Urinary bladder (tissue), 4 donors: ENCODE results near the gene YTHDF1. TPM values are rescaled to one million over a fixed set of nuclear protein-coding genes. Genes with fewer than 3 reads are reported as not detected.

ENCODE experiments used
- DNase-seq: peaks from one replicate; pipeline ENCODE4 v3.0.0-alpha.2; 2015; ENCODE audit errors: extremely low spot score
- H3K27ac ChIP-seq: one replicate; pipeline ENCODE4 v1.5.1; 2013; ENCODE audit warnings: low read depth, mild to moderate bottlenecking, moderate library complexity
- H3K36me3 ChIP-seq: one replicate; pipeline ENCODE4 v1.6.1; 2013; ENCODE audit warnings: mild to moderate bottlenecking, moderate library complexity; ENCODE audit not compliant: insufficient read depth
- H3K4me1 ChIP-seq: one replicate; pipeline ENCODE4 v1.6.1; 2013; ENCODE audit warnings: mild to moderate bottlenecking, moderate library complexity; ENCODE audit not compliant: insufficient read depth
- H3K4me3 ChIP-seq: one replicate; pipeline ENCODE4 v1.5.1; 2013; ENCODE audit warnings: low read depth, low read length
- WGBS: extraction: QIAGEN DNeasy Blood & Tissue Kit; methylation state at CpG from one replicate; pipeline ENCODE4 v1.1.7; 2013; 5-methylcytosine and 5-hydroxymethylcytosine counted together
- polyA plus RNA-seq: library from polyadenylated mRNA; stranded (reverse); fragments of 200-250 nt; gene quantifications from one replicate; pipeline ENCODE4 v1.2.3, GENCODE V29; 2013
- small RNA-seq: library from RNA; depleted of rRNA; stranded (forward); fragments of <200 nt; gene quantifications from one replicate; pipeline ENCODE3, GENCODE V24; 2014
- total RNA-seq: library from RNA; depleted of rRNA; stranded (reverse); fragments of >200 nt; gene quantifications from one replicate; pipeline ENCODE4 v1.2.3, GENCODE V29; 2014
- donor health status: healthy with polysubstance abuse.
- donor health status: healthy.

YTHDF1 gene
- total and polyA plus RNA-seq, 2 donors = 16.7 to 24.0 TPM

DNA sequence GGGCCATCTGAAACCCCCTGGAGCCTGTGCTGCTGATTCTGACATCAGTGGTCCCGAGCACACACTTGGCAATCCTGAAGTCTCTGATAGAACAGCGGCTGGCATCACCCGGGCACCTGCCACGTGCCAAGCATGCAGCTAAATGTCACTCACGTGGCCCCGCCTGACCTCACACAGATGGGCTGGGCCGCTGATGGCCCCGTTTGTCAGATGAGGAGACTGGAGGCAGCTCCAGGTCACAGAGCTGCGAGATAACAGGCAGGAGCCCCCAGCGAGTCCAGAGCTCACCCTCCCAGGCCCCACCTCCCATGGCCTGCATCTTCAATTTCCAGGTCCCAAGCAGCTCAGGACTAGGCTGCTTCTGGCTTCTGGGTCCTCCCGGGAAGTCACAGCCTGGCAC is 67.2 kb downstream of the YTHDF1 start:
- no peaks in the 10 kb centered on the region for H3K4me1 ChIP-seq
- H3K27ac ChIP-seq = no peak overlapping the region
- H3K36me3 ChIP-seq = no peaks in the 10 kb centered on the region
- DNase-seq = no peak
- WGBS = 86% methylated on average over 11 of the region's 11 CpGs
- H3K4me3 ChIP-seq = no peak overlapping the region

DNA sequence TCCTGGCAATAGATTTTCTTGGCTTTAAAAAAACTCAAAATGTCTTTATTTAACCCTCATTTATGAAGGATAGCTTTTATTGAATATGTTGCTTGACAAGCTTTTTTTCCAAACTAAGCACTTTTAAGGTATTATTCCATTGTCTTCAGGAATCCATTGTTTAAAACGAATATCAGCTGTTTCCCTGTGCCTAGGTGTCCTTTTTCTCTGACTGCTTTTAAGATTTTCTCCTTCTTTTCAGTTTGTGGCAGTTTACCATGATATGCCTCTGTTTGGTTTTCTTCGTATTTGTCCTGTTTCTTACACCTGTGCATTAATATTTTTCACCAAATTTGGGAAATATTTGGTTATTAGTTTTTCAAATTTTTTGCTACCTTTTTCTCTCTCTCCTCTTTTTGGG is 68.4 kb downstream of the YTHDF1 start:
- H3K4me1 ChIP-seq = no peaks in the 10 kb centered on the region
- no peaks in the 10 kb centered on the region for H3K36me3 ChIP-seq
- 72% methylated on average over 2 of the region's 2 CpGs for WGBS
- H3K27ac ChIP-seq = no peak overlapping the region
- DNase-seq = no peak
- H3K4me3 ChIP-seq = no peak overlapping the region

Small RNA genes within 50 kb of the gene (small RNA-seq; reads per million reads assigned to genes)
- gene MIR124-3 = not detected
- gene MIR3196 = not detected

Other genes with a start within 250 kb of the YTHDF1 start
- gene BHLHE23, start 209.2 kb downstream of the YTHDF1 start, total RNA-seq = 0.26 TPM
- not detected for gene BHLHE23, start 209.2 kb downstream of the YTHDF1 start, polyA plus RNA-seq
- gene BIRC7, start 19.8 kb upstream of the YTHDF1 start, total RNA-seq = not detected
- gene BIRC7, start 19.8 kb upstream of the YTHDF1 start, polyA plus RNA-seq = 0.18 TPM
- gene NKAIN4, start 38.3 kb upstream of the YTHDF1 start, total RNA-seq = 4.0 TPM
- 0.23 TPM for gene NKAIN4, start 38.3 kb upstream of the YTHDF1 start, polyA plus RNA-seq
- gene ARFGAP1, start 56.7 kb upstream of the YTHDF1 start, total RNA-seq = 53.1 TPM
- gene ARFGAP1, start 56.7 kb upstream of the YTHDF1 start, polyA plus RNA-seq = 56.3 TPM
- 1.2 TPM for gene COL20A1, start 77.1 kb upstream of the YTHDF1 start, total RNA-seq
- gene COL20A1, start 77.1 kb upstream of the YTHDF1 start, polyA plus RNA-seq = not detected
- gene CHRNA4, start 145.2 kb upstream of the YTHDF1 start, total RNA-seq = 0.79 TPM
- not detected for gene CHRNA4, start 145.2 kb upstream of the YTHDF1 start, polyA plus RNA-seq